Right atrium auricular region (tissue), 2 donors: ENCODE results near the gene BHLHE23. TPM values are rescaled to one million over a fixed set of nuclear protein-coding genes. Genes with fewer than 3 reads are reported as not detected.

Source experiments
- DNase-seq: peaks from one replicate; pipeline ENCODE4 v3.0.0-alpha.2; 2019; ENCODE audit warnings: low spot score
- H3K27ac ChIP-seq, 2 donors: fragments of 200-600 bp; sonication (generic); 1 replicate in 1 of 2; 2 replicates in 1 of 2; pipeline ENCODE4 v1.5.1; 2016 to 2019
- H3K27me3 ChIP-seq, 2 donors: fragments of 200-600 bp; sonication (generic); one replicate each; pipeline versions ENCODE4 v1.5.1 to v1.6.0; 2017 to 2019
- H3K36me3 ChIP-seq: fragments of 200-600 bp; sonication (generic); one replicate; pipeline ENCODE4 v1.5.1; 2016
- H3K4me1 ChIP-seq, 2 donors: fragments of 200-600 bp; sonication (generic); one replicate each; pipeline versions ENCODE4 v1.5.1 to v1.6.0; 2017 to 2019
- H3K4me3 ChIP-seq, 2 donors: fragments of 200-600 bp; sonication (generic); 1 replicate in 1 of 2; 2 replicates in 1 of 2; pipeline ENCODE4 v1.5.1; 2017 to 2019; ENCODE audit warnings: mild to moderate bottlenecking in 1 of 2, moderate library complexity in 1 of 2
- H3K9me3 ChIP-seq, 2 donors: fragments of 200-600 bp; sonication (generic); one replicate each; pipeline ENCODE4 v1.5.1; 2019
- CTCF ChIP-seq, 2 donors: fragments of 200-600 bp; sonication (generic); IDR thresholded peaks; one replicate each; pipeline ENCODE4 v1.5.1; 2019; ENCODE audit warnings: antibody characterized with exemption in 2 of 2
- total RNA-seq, 2 donors: library from RNA; depleted of rRNA; stranded (reverse); fragments of >200 nt; gene quantifications; one replicate each; pipeline ENCODE4 v1.1.0, GENCODE V29; 2016

BHLHE23 gene
- total RNA-seq, 2 donors from 2014 or later: not detected

- no peaks in the 10 kb centered on the region for H3K4me1 ChIP-seq
- no peaks in the 10 kb centered on the region for H3K9me3 ChIP-seq
- H3K36me3 ChIP-seq: no peaks in the 10 kb centered on the region
- no peaks in the 10 kb centered on the region for H3K27me3 ChIP-seq
- no peak overlapping the region for H3K27ac ChIP-seq
- no peak for DNase-seq
- no peak overlapping the region for H3K4me3 ChIP-seq
- no peak for TF ChIP-seq CTCF (IDR thresholded peaks at IDR 0.05)
These were observed 10.2 kb downstream of the BHLHE23 start for GRCh38 chr20:62996596-62996982.

GRCh38 chr20:62995898-62996595 lies 10.7 kb downstream of the BHLHE23 start:
- no peak for TF ChIP-seq CTCF (IDR thresholded peaks at IDR 0.05)
- Histone ChIP-seq H3K9me3 (no peaks in the 10 kb centered on the region), H3K4me3 (no peak overlapping the region), H3K27me3 (no peaks in the 10 kb centered on the region), H3K36me3 (no peaks in the 10 kb centered on the region), H3K27ac (no peak overlapping the region), H3K4me1 (no peaks in the 10 kb centered on the region)
- DNase-seq: no peak

GRCh38 chr20:62995481-62995880 lies 11.3 kb downstream of the BHLHE23 start:
- Histone ChIP-seq H3K27ac (no peak overlapping the region), H3K27me3 (no peaks in the 10 kb centered on the region), H3K4me3 (no peak overlapping the region), H3K9me3 (no peaks in the 10 kb centered on the region), H3K36me3 (no peaks in the 10 kb centered on the region), H3K4me1 (no peaks in the 10 kb centered on the region)
- no peak for TF ChIP-seq CTCF (IDR thresholded peaks at IDR 0.05)
- no peak for DNase-seq

- H3K36me3 ChIP-seq: no peaks in the 10 kb centered on the region
- no peak overlapping the region for H3K4me3 ChIP-seq
- no peak overlapping the region for H3K27ac ChIP-seq
- no peaks in the 10 kb centered on the region for H3K27me3 ChIP-seq
- no peak for TF ChIP-seq CTCF (IDR thresholded peaks at IDR 0.05)
- H3K9me3 ChIP-seq: no peaks in the 10 kb centered on the region
- H3K4me1 ChIP-seq: no peaks in the 10 kb centered on the region
- DNase-seq: no peak
These were observed 11.9 kb downstream of the BHLHE23 start for GRCh38 chr20:62994869-62995281.

- H3K27ac ChIP-seq: no peak overlapping the region
- TF ChIP-seq CTCF (IDR thresholded peaks at IDR 0.05): no peak
- H3K9me3 ChIP-seq: no peaks in the 10 kb centered on the region
- H3K27me3 ChIP-seq: no peaks in the 10 kb centered on the region
- no peaks in the 10 kb centered on the region for H3K36me3 ChIP-seq
- H3K4me1 ChIP-seq: no peaks in the 10 kb centered on the region
- H3K4me3 ChIP-seq: no peak overlapping the region
- no peak for DNase-seq
These were observed 12.8 kb downstream of the BHLHE23 start for GRCh38 chr20:62993856-62994494.
